ENCODE measurements around the gene IL18BP.

IL18BP gene

GRCh38 chr11:72001285-72001684 is 2.6 kb downstream of the IL18BP start:
- TF ChIP-seq, protein P1, sequence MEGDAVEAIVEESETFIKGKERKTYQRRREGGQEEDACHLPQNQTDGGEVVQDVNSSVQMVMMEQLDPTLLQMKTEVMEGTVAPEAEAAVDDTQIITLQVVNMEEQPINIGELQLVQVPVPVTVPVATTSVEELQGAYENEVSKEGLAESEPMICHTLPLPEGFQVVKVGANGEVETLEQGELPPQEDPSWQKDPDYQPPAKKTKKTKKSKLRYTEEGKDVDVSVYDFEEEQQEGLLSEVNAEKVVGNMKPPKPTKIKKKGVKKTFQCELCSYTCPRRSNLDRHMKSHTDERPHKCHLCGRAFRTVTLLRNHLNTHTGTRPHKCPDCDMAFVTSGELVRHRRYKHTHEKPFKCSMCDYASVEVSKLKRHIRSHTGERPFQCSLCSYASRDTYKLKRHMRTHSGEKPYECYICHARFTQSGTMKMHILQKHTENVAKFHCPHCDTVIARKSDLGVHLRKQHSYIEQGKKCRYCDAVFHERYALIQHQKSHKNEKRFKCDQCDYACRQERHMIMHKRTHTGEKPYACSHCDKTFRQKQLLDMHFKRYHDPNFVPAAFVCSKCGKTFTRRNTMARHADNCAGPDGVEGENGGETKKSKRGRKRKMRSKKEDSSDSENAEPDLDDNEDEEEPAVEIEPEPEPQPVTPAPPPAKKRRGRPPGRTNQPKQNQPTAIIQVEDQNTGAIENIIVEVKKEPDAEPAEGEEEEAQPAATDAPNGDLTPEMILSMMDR (IDR thresholded peaks at IDR 0.05; ENCODE audit: low read depth, low read length), result no peak
- no peak overlapping the region for H3K4me3 ChIP-seq (ENCODE audit: low read depth, low read length)

- H3K4me3 ChIP-seq (ENCODE audit: low read depth, low read length), result no peak overlapping the region
- TF ChIP-seq, protein P1 (IDR thresholded peaks at IDR 0.05; ENCODE audit: low read depth, low read length), result no peak
Observed at GRCh38 chr11:72001834-72002591, 3.3 kb downstream of the IL18BP start.

DNA sequence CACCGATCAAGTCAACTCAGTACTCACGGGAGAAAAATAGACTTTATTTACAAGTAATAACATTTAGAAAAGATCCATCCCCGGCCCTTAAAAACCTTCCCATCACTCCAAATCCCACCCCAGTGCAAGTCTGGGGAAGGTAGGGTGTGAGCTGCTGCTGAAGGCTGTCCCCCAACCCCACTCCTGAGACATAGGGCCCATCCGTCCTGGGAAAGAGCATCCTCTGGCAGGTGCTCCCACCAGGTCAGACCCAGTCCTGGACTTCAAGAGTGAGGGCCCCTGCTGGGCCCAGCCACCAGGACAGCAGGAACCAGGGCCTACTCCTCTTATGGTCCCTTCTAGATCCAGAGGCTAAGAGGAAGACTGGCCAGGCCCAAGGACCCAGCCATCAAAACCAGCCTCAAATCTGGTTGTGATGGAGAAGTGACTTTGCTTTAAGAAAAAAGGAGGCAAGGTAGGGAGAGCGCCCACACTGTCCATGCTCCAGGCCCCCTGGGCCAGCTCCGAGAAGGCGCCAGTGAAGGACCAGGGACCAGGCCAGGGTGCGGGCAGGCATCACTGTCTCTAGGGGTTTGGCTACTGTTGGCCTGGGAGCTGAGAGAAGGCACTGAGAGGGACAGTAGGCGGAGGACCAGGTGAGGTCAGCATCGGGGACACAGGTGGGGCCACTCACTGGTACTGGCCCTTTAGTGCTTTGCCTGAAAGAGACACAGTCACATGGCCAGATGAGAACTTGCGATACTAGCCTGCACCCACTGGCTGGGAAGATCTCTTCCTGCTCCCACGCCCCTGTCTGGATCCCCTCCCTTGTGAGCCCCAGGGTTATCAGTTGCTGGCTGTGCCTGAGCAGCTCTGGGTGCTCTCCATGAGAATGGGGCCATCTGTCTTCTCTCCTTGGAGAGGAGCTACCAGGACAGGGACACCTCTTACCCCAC is 4.4 kb downstream of the IL18BP start:
- TF ChIP-seq, protein P1 (IDR thresholded peaks at IDR 0.05; ENCODE audit: low read depth, low read length), result no peak
- no peak overlapping the region for H3K4me3 ChIP-seq (ENCODE audit: low read depth, low read length)

DNA sequence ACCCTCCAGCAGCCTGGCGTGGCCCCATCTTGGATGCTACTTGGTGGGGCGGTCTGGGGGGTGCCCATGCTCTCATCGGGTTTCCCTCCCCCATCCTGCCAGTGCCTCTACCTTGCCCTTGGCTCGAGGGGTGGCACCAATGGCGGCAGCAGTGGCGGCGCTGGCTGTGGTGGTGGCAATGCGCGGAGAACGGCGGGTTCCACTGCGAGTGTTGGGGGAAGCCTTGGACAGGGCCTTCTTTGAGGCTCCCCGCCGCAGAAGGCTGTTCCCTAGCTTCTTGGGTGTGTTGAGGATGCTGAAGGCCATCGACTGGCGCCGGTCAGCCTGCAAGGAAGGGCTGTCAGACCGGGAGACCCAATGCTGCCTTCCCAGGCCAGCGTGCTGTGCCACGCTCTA is 5.1 kb downstream of the IL18BP start:
- TF ChIP-seq, protein P1 (IDR thresholded peaks at IDR 0.05; ENCODE audit: low read depth, low read length), result no peak
- H3K4me3 ChIP-seq (ENCODE audit: low read depth, low read length), result no peak overlapping the region

- no peak overlapping the region for H3K4me3 ChIP-seq (ENCODE audit: low read depth, low read length)
- TF ChIP-seq, protein P1 (IDR thresholded peaks at IDR 0.05; ENCODE audit: low read depth, low read length), result no peak
Observed at GRCh38 chr11:72004515-72005346, 6.0 kb downstream of the IL18BP start.

DNA sequence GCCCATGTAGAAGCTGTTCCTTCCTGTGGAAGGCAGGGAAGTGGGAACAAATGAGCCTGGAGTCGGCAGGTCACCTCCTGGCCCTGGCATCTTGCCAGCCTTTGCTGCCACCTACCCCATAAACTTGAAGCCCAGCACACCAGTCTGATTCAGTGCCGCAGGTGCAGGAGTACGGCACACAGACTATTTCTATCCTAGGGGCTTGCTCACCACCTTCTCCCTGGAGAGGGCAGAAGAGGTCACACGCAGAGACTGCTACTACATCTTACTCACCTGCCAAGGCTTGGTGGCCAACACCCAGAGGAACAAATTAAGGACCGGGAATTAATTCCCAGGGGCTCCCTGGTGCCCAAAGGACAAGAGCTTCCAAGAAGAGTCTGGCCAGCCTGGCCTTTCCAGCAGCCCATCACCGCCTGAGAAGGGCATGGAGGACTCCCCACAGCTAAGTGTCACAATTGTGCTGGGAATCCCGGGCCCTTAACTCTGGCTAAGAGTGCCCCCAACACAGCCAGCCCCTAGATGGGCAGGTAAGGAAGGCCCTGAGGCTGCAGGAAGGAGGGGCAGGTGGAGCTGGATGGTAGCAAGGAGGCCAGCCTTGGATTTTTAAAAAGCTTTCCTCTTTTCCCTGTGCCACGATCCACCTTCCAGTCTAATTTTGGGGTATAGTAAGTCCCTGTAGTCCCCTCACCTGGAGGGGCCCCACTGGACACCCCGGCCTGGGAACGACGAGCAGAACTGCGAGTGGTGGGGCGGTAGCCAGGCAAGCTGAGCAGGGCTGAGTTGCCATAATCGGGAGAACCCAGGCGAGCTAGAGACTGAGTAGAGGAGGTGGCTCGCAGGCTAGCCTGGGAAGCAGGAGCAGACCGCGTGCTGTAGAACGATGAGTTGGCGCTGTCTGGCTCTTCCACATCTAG is 6.9 kb downstream of the IL18BP start:
- TF ChIP-seq, protein P1 (IDR thresholded peaks at IDR 0.05; ENCODE audit: low read depth, low read length), result no peak
- no peak overlapping the region for H3K4me3 ChIP-seq (ENCODE audit: low read depth, low read length)

Measured in WI38 (cell line).